Endothelial cell of umbilical vein (primary cell): ENCODE results near the gene SLCO6A1. TPM values are rescaled to one million over a fixed set of nuclear protein-coding genes. Genes with fewer than 3 reads are reported as not detected.

Experiments
- BruUV-seq: library from RNA; stranded (reverse); fragments of 400-500 nt; replicated peaks from 2 replicates; lab custom pipeline; 2021; lab: Mats Ljungman, UMichigan
- CTCF ChIA-PET: fragments of 300-600, 350-600 bp; sonication (Branson Sonifier 250); formaldehyde crosslinking; loops from one replicate; lab custom pipeline; 2021; ENCODE audit warnings: antibody characterized with exemption, inconsistent platforms; lab: Charles Lee
- POLR2A ChIA-PET: fragments of 300-600, 350-600 bp; sonication (Branson Sonifier 250); formaldehyde crosslinking; loops from one replicate; lab custom pipeline; 2021; ENCODE audit warnings: antibody characterized with exemption, inconsistent platforms; lab: Charles Lee
- DNase-seq: peaks from one replicate; pipeline ENCODE4 v3.0.0-alpha.2; 2011; ENCODE audit warnings: low read depth, low spot score
- FAIRE-seq: peaks from 2 replicates; lab custom pipeline; 2011; peaks lifted over from hg19 to GRCh38; lab: Jason Lieb, UNC
- H2AFZ ChIP-seq: 2 replicates; pipeline ENCODE4 v1.6.0; 2012; ENCODE audit warnings: low read depth, low read length, control low read depth, inconsistent platforms
- H3K27ac ChIP-seq: 2 replicates; pipeline ENCODE4 v1.5.1; 2011; ENCODE audit warnings: low read depth, mild to moderate bottlenecking, control low read depth, low read length, moderate library complexity; ENCODE audit not compliant: insufficient read depth
- H3K27me3 ChIP-seq, 2 experiments: 2 replicates each; pipeline versions ENCODE4 v1.6.0 to v1.6.1; 2011; ENCODE audit warnings: low read length in 2 of 2, mixed read lengths in 1 of 2; ENCODE audit not compliant: control insufficient read depth in 2 of 2, insufficient read depth in 2 of 2
- H3K36me3 ChIP-seq, 2 experiments: 2 replicates in 1 of 2; 3 replicates in 1 of 2; pipeline ENCODE4 v1.5.1; 2011; ENCODE audit warnings: low read length in 2 of 2, mild to moderate bottlenecking in 1 of 2, moderate library complexity in 1 of 2; ENCODE audit not compliant: control insufficient read depth in 2 of 2, insufficient read depth in 2 of 2; ENCODE audit errors: extremely low read depth in 1 of 2
- H3K4me1 ChIP-seq: 3 replicates; pipeline ENCODE4 v1.5.1; 2011; ENCODE audit warnings: mild to moderate bottlenecking, low read length; ENCODE audit not compliant: control insufficient read depth, insufficient read depth; ENCODE audit errors: extremely low read depth
- H3K4me2 ChIP-seq: 2 replicates; pipeline ENCODE4 v1.6.1; 2011; ENCODE audit warnings: low read length, control low read depth, mixed read lengths; ENCODE audit not compliant: insufficient read depth
- H3K4me3 ChIP-seq, 3 experiments: fragments of 200-600 bp in 1 of 3; sonication (generic), shearing (Covaris generic) in 1 of 3; replicated peaks in 1 of 3; 2 replicates each; pipeline ENCODE4 v1.5.1; 2011 to 2016; ENCODE audit warnings: control low read depth in 3 of 3, low read length in 3 of 3, mild to moderate bottlenecking in 2 of 3, inconsistent platforms in 1 of 3, low read depth in 1 of 3, moderate library complexity in 1 of 3; ENCODE audit not compliant: insufficient read depth in 1 of 3
- H3K79me2 ChIP-seq: 2 replicates; pipeline ENCODE4 v1.6.0; 2012; ENCODE audit warnings: low read length, inconsistent platforms; ENCODE audit not compliant: control insufficient read depth, insufficient read depth
- H3K9ac ChIP-seq: replicated peaks from 2 replicates; pipeline ENCODE3; 2011; ENCODE audit warnings: low read length, control low read depth; ENCODE audit not compliant: insufficient read depth; ENCODE audit errors: extremely low read depth
- H3K9me1 ChIP-seq: replicated peaks from 3 replicates; pipeline ENCODE4 v1.6.0; 2011; ENCODE audit warnings: mild to moderate bottlenecking, low read length; ENCODE audit not compliant: control insufficient read depth, insufficient read depth; ENCODE audit errors: extremely low read depth
- H3K9me3 ChIP-seq: replicated peaks from 2 replicates; pipeline ENCODE4 v1.5.1; 2012; ENCODE audit warnings: low read length, inconsistent platforms; ENCODE audit not compliant: control insufficient read depth, insufficient read depth
- H4K20me1 ChIP-seq: replicated peaks from 2 replicates; pipeline ENCODE3; 2011; ENCODE audit warnings: mild to moderate bottlenecking, low read length; ENCODE audit not compliant: control insufficient read depth, insufficient read depth; ENCODE audit errors: extremely low read depth
- CTCF ChIP-seq, 2 donors: IDR thresholded peaks; 1 replicate in 1 of 2; 2 replicates in 1 of 2; pipeline ENCODE4 v1.5.1; 2011; ENCODE audit warnings: low read length in 2 of 2, mild to moderate bottlenecking in 2 of 2, moderate library complexity in 2 of 2, control low read depth in 1 of 2, inconsistent platforms in 1 of 2, low read depth in 1 of 2; ENCODE audit not compliant: insufficient read depth in 1 of 2; ENCODE audit errors: extremely low read depth in 1 of 2
- GATA2 ChIP-seq: IDR thresholded peaks from 2 replicates; pipeline ENCODE4 v1.7.0; 2011; ENCODE audit warnings: low read depth, mild to moderate bottlenecking, moderate library complexity, mixed read lengths, low read length; ENCODE audit not compliant: insufficient read length, insufficient read depth
- JUN ChIP-seq: IDR thresholded peaks from 2 replicates; pipeline ENCODE4 v1.6.1; 2011; ENCODE audit warnings: borderline replicate concordance, low read depth; ENCODE audit not compliant: insufficient read length, insufficient read depth
- MAX ChIP-seq: IDR thresholded peaks from 2 replicates; pipeline ENCODE4 v1.6.1; 2011; ENCODE audit not compliant: insufficient read depth, insufficient read length
- POLR2A ChIP-seq: IDR thresholded peaks from 2 replicates; pipeline ENCODE4 v1.6.1; 2012; ENCODE audit warnings: low read depth, mild to moderate bottlenecking, control low read depth, low read length
- dilution Hi-C: fragments of 300-500 bp; cut with MboI; formaldehyde crosslinking; loops from one replicate; pipeline ENCODE4 v1.15.0; 2019; ENCODE audit warnings: low sequenced_read_pairs; ENCODE audit not compliant: extremely low pct_ligation_motif_present
- intact Hi-C: fragments of 100-400 bp; cut with micrococcal nuclease; formaldehyde crosslinking; loops from one replicate; pipeline ENCODE4 v1.10.0; 2022
- polyA plus RNA-seq, 4 experiments: library from polyadenylated mRNA; depleted of rRNA in 3 of 4; stranded (reverse) in 3 of 4; unstranded in 1 of 4; fragments of >200 nt; gene quantifications; 2 replicates each; pipeline versions ENCODE4 v1.2.1 to v1.2.3, GENCODE V29; 2011 to 2012; ENCODE audit warnings: missing spikeins in 1 of 4
- total RNA-seq: library from RNA; stranded (reverse); gene quantifications from 2 replicates; pipeline ENCODE4 v1.2.3, GENCODE V29; 2021

Gene SLCO6A1
- total and polyA plus RNA-seq, 2 donors (not counting 3 experiments of a cell fraction or from before 2014, with no cell fraction given) = not detected

GRCh38 chr5:102537011-102537410 lies 38.2 kb upstream of the SLCO6A1 start:
- POLR2A ChIA-PET = no interaction called here
- no peak for FAIRE-seq
- no peak overlapping the region for H3K4me3 ChIP-seq

GRCh38 chr5:102536323-102536928 lies 37.6 kb upstream of the SLCO6A1 start:
- dilution Hi-C loops = no loop called here
- Histone ChIP-seq H3K9me3 (no peaks in the 10 kb centered on the region), H2AFZ (no peak overlapping the region), H4K20me1 (no peaks in the 10 kb centered on the region), H3K4me3 (no peak overlapping the region), H3K79me2 (no peaks in the 10 kb centered on the region), H3K27me3 (peaks cover 0 to 3% of the 10 kb centered on the region in 2 experiments), H3K4me2 (no peak overlapping the region), H3K9ac (no peak overlapping the region), H3K36me3 (no peaks in the 10 kb centered on the region), H3K4me1 (no peaks in the 10 kb centered on the region), H3K9me1 (no peaks in the 10 kb centered on the region), H3K27ac (no peak overlapping the region)
- intact Hi-C loops = loop anchor here (1.0 to 5.0 kb wide), 4 partner anchors 26 to 689 kb away; no protein-coding TSS in a partner anchor
- DNase-seq = peak; percentile 27
- no TSS peak for BruUV-seq
- ChIA-PET POLR2A (no interaction called here), CTCF (interaction anchor here (0.6 to 4.2 kb wide), 19 partner anchors 9 to 983 kb away, joined by 3 to 45 read pairs (median 3); no protein-coding TSS in a partner anchor)
- TF ChIP-seq MAX (no peak), CTCF (IDR thresholded peaks at IDR 0.05; ENCODE audit: extremely low read depth in 1 of 2, insufficient read depth in 1 of 2, low read depth in 1 of 2, low read length in 2 of 2) (peak in 1 of 2 donors; percentile 18)
- no peak for FAIRE-seq

More at GRCh38 chr5:102537011-102537410, 38.2 kb upstream of the SLCO6A1 start:
- Histone ChIP-seq H3K4me1 (no peaks in the 10 kb centered on the region), H2AFZ (no peak overlapping the region), H3K9ac (no peak overlapping the region), H3K4me2 (no peak overlapping the region), H3K27me3 (peaks cover 0 to 3% of the 10 kb centered on the region in 2 experiments), H3K79me2 (no peaks in the 10 kb centered on the region), H4K20me1 (no peaks in the 10 kb centered on the region), H3K27ac (no peak overlapping the region), H3K9me1 (no peaks in the 10 kb centered on the region), H3K9me3 (no peaks in the 10 kb centered on the region), H3K36me3 (no peaks in the 10 kb centered on the region)
- intact Hi-C loops = loop anchor here (5.0 kb wide), 1 partner anchor 600 kb away; no protein-coding TSS in a partner anchor
- no peak for DNase-seq
- no TSS peak for BruUV-seq
- TF ChIP-seq JUN (no peak), MAX (no peak), GATA2 (no peak), POLR2A (no peak)
- dilution Hi-C loops = no loop called here
- CTCF ChIA-PET = interaction anchor here (0.6 to 4.2 kb wide), 19 partner anchors 8 to 983 kb away, joined by 3 to 45 read pairs (median 3); no protein-coding TSS in a partner anchor
